Caco-2 (cell line): ENCODE data around the gene TBX2. TPM values are rescaled to one million over a fixed set of nuclear protein-coding genes. Genes with fewer than 3 reads are reported as not detected.
"Not testable (repeated sequence)": the region's sequence is repeated elsewhere in the genome, so short reads cannot be mapped to it uniquely, and the experiment has no call there.

Experiments used
- BruUV-seq: library from RNA; stranded (reverse); fragments of 400-500 nt; replicated peaks from 2 replicates; lab custom pipeline; 2021; lab: Mats Ljungman, UMichigan
- CTCF ChIA-PET: fragments of 300-600 bp; sonication (Branson Sonifier 250); formaldehyde crosslinking; loops from one replicate; lab custom pipeline; 2022; ENCODE audit warnings: antibody characterized with exemption; lab: Charles Lee
- POLR2A ChIA-PET: fragments of 300-600 bp; sonication (Branson Sonifier 250); formaldehyde crosslinking; loops from one replicate; lab custom pipeline; 2022; ENCODE audit warnings: antibody characterized with exemption; lab: Charles Lee
- DNase-seq, 2 experiments: peaks; one replicate each; pipeline versions ENCODE4 v3.0.0 to v3.0.0-alpha.2; 2020 to 2022
- H3K27me3 ChIP-seq: replicated peaks from 2 replicates; pipeline ENCODE4 v1.6.0; 2011; ENCODE audit warnings: low read length; ENCODE audit not compliant: control insufficient read depth, insufficient read depth
- H3K36me3 ChIP-seq: 2 replicates; pipeline ENCODE4 v1.5.1; 2011; ENCODE audit warnings: low read length; ENCODE audit not compliant: control insufficient read depth, insufficient read depth
- H3K4me1 ChIP-seq: fragments of 250-450 bp; sonication (Bioruptor Pico); 2 replicates; pipeline ENCODE4 v1.5.1; 2020; ENCODE audit warnings: mild to moderate bottlenecking
- H3K4me3 ChIP-seq: 2 replicates; pipeline ENCODE4 v1.5.1; 2011; ENCODE audit warnings: low read depth, mild to moderate bottlenecking, control low read depth, low read length
- H3K9me3 ChIP-seq: fragments of 250-450 bp; sonication (Bioruptor Pico); 2 replicates; pipeline ENCODE4 v1.5.1; 2020; ENCODE audit warnings: mild to moderate bottlenecking, moderate library complexity
- H3K27ac Mint-ChIP-seq: one replicate; pipeline ENCODE4 v1.8.0; 2022; ENCODE audit warnings: mixed read lengths; ENCODE audit not compliant: unreplicated experiment
- H3K27me3 Mint-ChIP-seq: one replicate; pipeline ENCODE4 v1.8.0; 2022; ENCODE audit warnings: mixed read lengths; ENCODE audit not compliant: insufficient read depth, unreplicated experiment
- H3K36me3 Mint-ChIP-seq: one replicate; pipeline ENCODE4 v1.8.0; 2022; ENCODE audit warnings: mild to moderate bottlenecking, mixed read lengths; ENCODE audit not compliant: insufficient read depth, unreplicated experiment
- H3K4me1 Mint-ChIP-seq: one replicate; pipeline ENCODE4 v1.8.0; 2022; ENCODE audit warnings: low read depth, mixed read lengths; ENCODE audit not compliant: unreplicated experiment
- H3K4me3 Mint-ChIP-seq: one replicate; pipeline ENCODE4 v1.8.0; 2022; ENCODE audit warnings: mild to moderate bottlenecking, moderate library complexity, mixed read lengths; ENCODE audit not compliant: unreplicated experiment
- H3K9me3 Mint-ChIP-seq: one replicate; pipeline ENCODE4 v1.8.0; 2022; ENCODE audit warnings: mixed read lengths; ENCODE audit not compliant: unreplicated experiment
- CTCF ChIP-seq, 2 experiments: fragments of 200-600 bp in 1 of 2; IDR thresholded peaks; 1 replicate in 1 of 2; 2 replicates in 1 of 2; pipeline versions ENCODE4 v1.5.1 to v1.8.0; 2011 to 2022; ENCODE audit warnings: antibody characterized with exemption in 1 of 2, control low read depth in 1 of 2, inconsistent platforms in 1 of 2, low read depth in 1 of 2, low read length in 1 of 2, mild to moderate bottlenecking in 1 of 2, moderate library complexity in 1 of 2; ENCODE audit not compliant: insufficient read depth in 1 of 2, severe bottlenecking in 1 of 2, unreplicated experiment in 1 of 2
- intact Hi-C: fragments of 100-400 bp; cut with micrococcal nuclease; formaldehyde crosslinking; loops from one replicate; pipeline ENCODE4 v1.10.0; 2022; ENCODE audit not compliant: unreplicated experiment
- total RNA-seq: library from RNA; stranded (reverse); gene quantifications from 2 replicates; pipeline ENCODE4 v1.2.3, GENCODE V29; 2022

The TBX2 gene
- total RNA-seq, 1 experiment from 2014 or later = 8.9 TPM

GRCh38 chr17:61426482-61427304 lies 27.1 kb downstream of the TBX2 start:
- H3K4me3 Mint-ChIP-seq = no peak overlapping the region
- H3K4me1 Mint-ChIP-seq = peaks cover 27% of the 10 kb centered on the region
- CTCF ChIA-PET = interaction anchor here (0.6 to 2.1 kb wide), 11 partner anchors 13 to 508 kb away, joined by 3 to 9 read pairs (median 5); no protein-coding TSS in a partner anchor
- Histone ChIP-seq H3K36me3 (no peaks in the 10 kb centered on the region), H3K4me1 (peaks cover 27% of the 10 kb centered on the region), H3K27me3 (no peaks in the 10 kb centered on the region), H3K4me3 (no peak overlapping the region), H3K9me3 (peaks cover 7% of the 10 kb centered on the region; the same call in 1 of the 2 replicates)
- POLR2A ChIA-PET = interaction anchor here (0.6 kb wide), 1 partner anchor 142 kb away, joined by 5 read pairs; no protein-coding TSS in a partner anchor
- intact Hi-C loops = loop anchor here (1.0 kb wide), 1 partner anchor 35 kb away; no protein-coding TSS in a partner anchor
- BruUV-seq = no TSS peak
- peak; percentile 13 to 21 for TF ChIP-seq CTCF (IDR thresholded peaks at IDR 0.05; ENCODE audit: insufficient read depth in 1 of 2, low read depth in 1 of 2, low read length in 1 of 2, severe bottlenecking in 1 of 2, unreplicated experiment in 1 of 2)
- peak overlapping the region; percentile 31 for H3K27ac Mint-ChIP-seq
- peak; percentile 59 to 77 for DNase-seq
- H3K36me3 Mint-ChIP-seq = no peaks in the 10 kb centered on the region
- H3K9me3 Mint-ChIP-seq = no peaks in the 10 kb centered on the region
- H3K27me3 Mint-ChIP-seq = no peaks in the 10 kb centered on the region

- no TSS peak for BruUV-seq
- H3K4me3 Mint-ChIP-seq = no peak overlapping the region
- no peaks in the 10 kb centered on the region for H3K27me3 Mint-ChIP-seq
- ChIA-PET CTCF (interaction anchor here (0.6 to 2.1 kb wide), 7 partner anchors 20 to 438 kb away, joined by 3 to 9 read pairs (median 5); no protein-coding TSS in a partner anchor), POLR2A (no interaction called here)
- TF ChIP-seq CTCF (IDR thresholded peaks at IDR 0.05; ENCODE audit: insufficient read depth in 1 of 2, low read depth in 1 of 2, low read length in 1 of 2, severe bottlenecking in 1 of 2, unreplicated experiment in 1 of 2) = no peak
- no peaks in the 10 kb centered on the region for H3K27me3 ChIP-seq
- peak overlapping the region; percentile 31 for H3K27ac Mint-ChIP-seq
- H3K36me3 Mint-ChIP-seq = no peaks in the 10 kb centered on the region
- peaks cover 31% of the 10 kb centered on the region for H3K4me1 Mint-ChIP-seq
- H3K9me3 ChIP-seq = peaks cover 7% of the 10 kb centered on the region; the same call in 1 of the 2 replicates
- no peak overlapping the region for H3K4me3 ChIP-seq
- peaks cover 30% of the 10 kb centered on the region for H3K4me1 ChIP-seq
- DNase-seq = no peak
- intact Hi-C loops = loop anchor here (1.0 kb wide), 1 partner anchor 34 kb away; no protein-coding TSS in a partner anchor
- no peaks in the 10 kb centered on the region for H3K36me3 ChIP-seq
- H3K9me3 Mint-ChIP-seq = no peaks in the 10 kb centered on the region
Measured at GRCh38 chr17:61427567-61427966, 27.9 kb downstream of the TBX2 start.

GRCh38 chr17:61429274-61429673 lies 29.6 kb downstream of the TBX2 start:
- intact Hi-C loops = no loop called here
- no peaks in the 10 kb centered on the region for H3K36me3 ChIP-seq
- H3K27me3 ChIP-seq = no peaks in the 10 kb centered on the region
- H3K4me3 Mint-ChIP-seq = no peak overlapping the region
- no peaks in the 10 kb centered on the region for H3K36me3 Mint-ChIP-seq
- BruUV-seq = no TSS peak
- no peaks in the 10 kb centered on the region for H3K27me3 Mint-ChIP-seq
- no peak overlapping the region for H3K4me3 ChIP-seq
- peaks cover 31% of the 10 kb centered on the region for H3K4me1 Mint-ChIP-seq
- peaks cover 7% of the 10 kb centered on the region; the same call in 1 of the 2 replicates for H3K9me3 ChIP-seq
- no peak overlapping the region for H3K27ac Mint-ChIP-seq
- no peak for DNase-seq
- POLR2A ChIA-PET = no interaction called here
- no peak for TF ChIP-seq CTCF (IDR thresholded peaks at IDR 0.05; ENCODE audit: insufficient read depth in 1 of 2, low read depth in 1 of 2, low read length in 1 of 2, severe bottlenecking in 1 of 2, unreplicated experiment in 1 of 2)
- no peaks in the 10 kb centered on the region for H3K9me3 Mint-ChIP-seq
- CTCF ChIA-PET = no interaction called here
- H3K4me1 ChIP-seq = peaks cover 30% of the 10 kb centered on the region

GRCh38 chr17:61429831-61430230 lies 30.2 kb downstream of the TBX2 start:
- H3K9me3 Mint-ChIP-seq, H3K36me3 Mint-ChIP-seq, H3K27me3 ChIP-seq, CTCF ChIA-PET, H3K27ac Mint-ChIP-seq, BruUV-seq, H3K9me3 ChIP-seq, H3K4me3 ChIP-seq, H3K36me3 ChIP-seq, DNase-seq, H3K4me3 Mint-ChIP-seq, H3K27me3 Mint-ChIP-seq, intact Hi-C loops, POLR2A ChIA-PET: not testable (repeated sequence)
- H3K4me1 Mint-ChIP-seq = peaks cover 31% of the 10 kb centered on the region
- H3K4me1 ChIP-seq = peaks cover 30% of the 10 kb centered on the region
